Caki2 (cell line): ENCODE results near the gene L3HYPDH. TPM values are rescaled to one million over a fixed set of nuclear protein-coding genes. Genes with fewer than 3 reads are reported as not detected.

Source experiments
- DNase-seq: peaks from one replicate; pipeline ENCODE4 v3.0.0-alpha.2; 2015; ENCODE audit warnings: low read depth
- in situ Hi-C: cut with HindIII; loops from 2 replicates; pipeline ENCODE4 v1.10.0; 2016; ENCODE audit warnings: low sequenced_read_pairs, low pct_unique_long_range_greater_than_20kb, mixed read lengths
- total RNA-seq: library from RNA; depleted of rRNA; stranded (reverse); fragments of >200 nt; shearing (Covaris generic); gene quantifications from 2 replicates; pipeline ENCODE4 v1.2.3, GENCODE V29; 2014; ENCODE audit warnings: low replicate concordance; rRNA removed

The L3HYPDH gene
- 42.2 and 60.6 TPM in 2 replicates for total RNA-seq

GRCh38 chr14:59483819-59484638, at the start of gene L3HYPDH, which contains the start of gene JKAMP:
TSS of gene L3HYPDH (minus strand) at chr14:59484408. CDS start at chr14:59484316, 92 bp downstream.
TSS of gene JKAMP (plus strand) at chr14:59484517. CDS start at chr14:59484590, 73 bp downstream.
- peak; percentile 91 for DNase-seq
- in situ Hi-C loops: no loop called here

DNA sequence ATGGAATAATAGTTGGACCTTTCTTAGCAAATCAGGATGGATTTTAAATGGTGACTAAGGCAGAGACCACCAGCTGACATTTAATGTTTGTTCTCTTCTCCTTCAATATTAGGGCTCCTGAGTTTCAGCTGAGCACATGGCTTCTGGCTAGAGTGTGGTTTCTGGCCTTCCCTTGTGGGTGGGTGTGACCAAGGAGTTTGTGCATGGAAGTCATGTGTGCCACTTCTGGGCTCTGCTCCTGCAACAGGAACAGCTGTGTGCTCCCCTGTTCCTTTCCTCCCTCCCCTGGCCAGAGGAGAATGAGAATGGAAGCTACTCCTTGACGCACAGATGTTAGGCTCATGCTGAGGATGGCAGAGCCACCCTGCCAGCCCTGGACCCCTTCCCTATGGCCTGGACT, 48.2 kb upstream of the L3HYPDH start:
- DNase-seq: no peak
- in situ Hi-C loops: no loop called here

DNA sequence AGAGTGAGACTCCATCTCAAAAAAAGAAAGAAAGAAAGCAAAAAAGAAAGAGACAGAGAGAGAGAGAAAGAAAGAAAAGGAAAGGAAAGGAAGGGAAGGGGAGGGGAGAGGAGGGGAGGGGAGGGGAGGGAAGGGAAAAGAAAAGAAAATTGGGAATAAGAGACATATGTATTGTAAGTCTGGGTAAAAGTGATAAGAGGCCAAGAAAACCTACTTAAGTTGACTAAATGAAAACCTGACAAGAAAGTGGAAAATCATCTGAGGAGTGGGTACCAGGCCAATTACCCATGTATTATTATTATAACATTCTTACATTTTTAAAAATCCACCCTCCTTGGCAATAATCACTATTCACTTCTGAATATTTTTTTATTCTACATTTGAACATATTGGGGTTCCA, 46.1 kb upstream of the L3HYPDH start:
- in situ Hi-C loops: no loop called here
- no peak for DNase-seq

- DNase-seq: no peak
- in situ Hi-C loops: no loop called here
Measured at GRCh38 chr14:59529189-59529588, 45.0 kb upstream of the L3HYPDH start.

GRCh38 chr14:59520224-59520623, 36.0 kb upstream of the L3HYPDH start:
- in situ Hi-C loops: no loop called here
- no peak for DNase-seq

GRCh38 chr14:59511916-59512575, 27.8 kb upstream of the L3HYPDH start:
- in situ Hi-C loops: no loop called here

GRCh38 chr14:59510966-59511365, 26.8 kb upstream of the L3HYPDH start:
- DNase-seq: no peak
- in situ Hi-C loops: no loop called here

More at GRCh38 chr14:59511916-59512575, 27.8 kb upstream of the L3HYPDH start:
- DNase-seq: peak; percentile 26

DNA sequence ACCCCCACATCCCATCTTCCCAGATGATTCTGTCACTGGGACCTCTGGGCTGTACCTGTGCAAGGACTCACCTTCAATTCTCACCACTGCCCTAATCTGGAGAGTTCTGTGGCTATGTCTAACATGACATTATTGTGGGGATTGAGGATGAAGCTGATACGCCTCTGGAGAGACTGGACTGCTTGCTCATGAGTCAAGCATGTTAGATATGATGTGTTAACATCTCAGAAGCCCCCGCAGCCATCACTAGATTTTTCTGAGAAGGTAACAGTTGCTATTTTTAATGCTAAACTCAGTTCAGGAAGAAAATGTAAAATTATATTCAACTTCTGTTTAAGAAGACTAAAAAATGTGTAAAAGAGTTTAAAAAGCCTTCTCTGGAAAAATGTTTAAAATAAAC, 25.8 kb upstream of the L3HYPDH start:
- no peak for DNase-seq
- in situ Hi-C loops: no loop called here

- in situ Hi-C loops: no loop called here
- DNase-seq: no peak
Measured at GRCh38 chr14:59509101-59509500, 24.9 kb upstream of the L3HYPDH start.

GRCh38 chr14:59507752-59508103, 23.5 kb upstream of the L3HYPDH start:
- no peak for DNase-seq
- in situ Hi-C loops: no loop called here

GRCh38 chr14:59507063-59507751, 23.0 kb upstream of the L3HYPDH start:
- in situ Hi-C loops: no loop called here
- DNase-seq: peak; percentile 30

- DNase-seq: no peak
- in situ Hi-C loops: no loop called here
Measured at GRCh38 chr14:59503256-59503655, 19.0 kb upstream of the L3HYPDH start.

DNA sequence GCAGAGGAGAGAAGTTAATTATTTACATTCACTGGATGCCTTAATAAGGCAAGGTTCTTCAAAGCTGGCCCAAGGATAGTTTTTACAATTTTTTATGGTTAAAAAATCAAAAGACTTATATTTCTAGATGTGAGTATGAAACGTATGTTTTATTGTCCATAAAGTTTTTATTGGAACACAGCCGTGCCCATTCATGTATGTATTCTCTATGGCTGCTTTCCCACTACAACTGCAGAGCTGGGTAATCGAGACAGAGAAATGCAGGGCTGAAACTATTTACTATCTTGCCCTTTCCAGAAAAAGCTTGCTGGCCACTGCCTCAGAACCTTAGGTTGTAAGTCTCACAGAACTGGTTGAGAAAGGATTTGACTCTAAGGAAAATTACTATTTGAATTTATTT, 16.5 kb upstream of the L3HYPDH start:
- DNase-seq: no peak
- in situ Hi-C loops: no loop called here

DNA sequence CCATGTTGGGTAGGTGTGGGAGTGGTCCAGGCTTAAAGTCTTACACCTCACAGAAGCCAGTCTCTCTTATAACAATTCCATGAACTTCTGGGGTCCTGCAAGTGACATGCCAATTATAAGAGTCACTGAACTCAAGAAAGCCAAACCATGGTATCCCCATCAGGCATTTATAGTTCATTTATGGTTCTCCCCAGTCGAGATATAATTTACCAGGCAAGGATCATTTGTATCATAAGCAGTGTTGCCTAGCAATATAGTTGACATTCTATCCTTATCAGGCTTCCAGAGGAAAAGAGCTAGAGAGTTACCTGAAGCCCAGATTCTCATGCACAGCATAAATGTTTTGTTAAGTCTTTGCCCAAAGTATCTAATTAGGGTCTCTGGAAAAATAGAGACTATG, 8.2 kb upstream of the L3HYPDH start:
- DNase-seq: no peak
- in situ Hi-C loops: no loop called here

DNA sequence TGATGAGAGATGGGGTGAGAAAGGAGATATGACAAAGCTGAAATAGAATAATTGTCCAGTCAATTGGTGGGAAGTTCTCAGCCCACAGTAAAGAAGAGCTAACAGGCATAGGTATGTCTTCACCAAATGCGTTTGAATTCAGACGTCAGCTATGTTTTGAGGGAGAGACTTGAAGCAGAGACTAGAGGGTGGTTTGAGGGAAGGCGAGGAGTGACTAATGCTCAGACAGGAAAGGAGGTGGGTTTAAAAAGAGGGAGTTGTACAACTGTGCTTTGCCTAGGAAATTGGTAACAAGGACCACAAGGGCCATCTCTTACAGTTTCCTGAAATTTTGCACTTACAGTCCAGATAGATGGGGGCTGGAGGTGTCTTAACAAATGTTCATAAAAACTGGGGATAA, 6.5 kb upstream of the L3HYPDH start:
- no peak for DNase-seq
- in situ Hi-C loops: no loop called here

- DNase-seq: no peak
- in situ Hi-C loops: no loop called here
Measured at GRCh38 chr14:59484639-59485175, 499 bp upstream of the L3HYPDH start.

DNA sequence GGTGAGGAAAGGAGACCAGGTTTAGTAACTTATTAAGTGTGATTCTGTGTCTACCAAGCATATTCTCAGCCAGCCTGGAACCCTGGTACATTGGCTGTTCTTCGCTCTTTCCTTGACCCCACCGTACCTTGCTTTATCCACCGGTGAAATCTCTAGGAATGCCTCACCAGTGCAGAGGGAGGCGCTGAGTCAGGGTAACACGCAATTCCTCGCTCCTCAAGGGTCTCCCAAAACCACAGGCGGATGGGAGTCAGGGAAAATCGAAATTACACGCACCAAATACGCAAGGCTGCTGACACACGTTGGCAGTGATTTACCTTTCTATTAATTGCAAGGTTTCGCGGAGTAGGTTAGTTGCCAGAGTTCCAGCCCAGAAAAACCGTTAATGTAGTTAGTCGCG, 845 bp downstream of the L3HYPDH start:
- in situ Hi-C loops: no loop called here

GRCh38 chr14:59482541-59483331, 1.5 kb downstream of the L3HYPDH start:
- peak; percentile 81 for DNase-seq
- in situ Hi-C loops: no loop called here

More for the DNA sequence above, 845 bp downstream of the L3HYPDH start:
- peak; percentile 47 for DNase-seq
